ENCODE results near the gene ZMYND8.
"Not testable (repeated sequence)": the region's sequence is repeated elsewhere in the genome, so short reads cannot be mapped to it uniquely, and the experiment has no call there.

The ZMYND8 gene

GRCh38 chr20:47201074-47201730 lies 155.3 kb downstream of the ZMYND8 start:
- ATAC-seq = no peak

DNA sequence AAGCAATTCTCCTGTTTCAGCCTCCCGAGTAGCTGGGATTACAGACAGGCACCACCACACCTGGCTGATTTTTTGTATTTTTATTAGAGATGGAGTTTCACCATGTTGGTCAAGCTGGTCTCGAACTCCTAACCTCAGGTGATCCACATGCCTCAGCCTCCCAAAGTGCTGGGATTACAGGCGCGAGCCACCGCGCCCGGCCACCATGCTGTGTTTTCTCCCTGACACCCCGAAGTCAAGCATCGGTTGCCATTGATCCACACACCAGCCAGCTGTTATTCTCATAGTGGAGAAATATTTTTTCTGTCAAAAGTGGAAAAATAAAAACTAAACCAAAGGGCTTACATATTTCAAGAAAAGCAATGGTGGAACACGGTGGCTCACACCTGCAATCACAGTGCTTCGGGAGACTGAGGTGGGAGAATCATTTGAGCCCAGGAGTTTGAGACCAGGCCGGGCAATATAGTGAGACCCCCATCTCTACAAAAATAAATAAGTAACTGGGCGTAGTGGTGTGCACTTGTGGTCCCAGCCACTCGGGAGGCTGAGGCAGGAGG lies 157.4 kb downstream of the ZMYND8 start:
- no peak for ATAC-seq

DNA sequence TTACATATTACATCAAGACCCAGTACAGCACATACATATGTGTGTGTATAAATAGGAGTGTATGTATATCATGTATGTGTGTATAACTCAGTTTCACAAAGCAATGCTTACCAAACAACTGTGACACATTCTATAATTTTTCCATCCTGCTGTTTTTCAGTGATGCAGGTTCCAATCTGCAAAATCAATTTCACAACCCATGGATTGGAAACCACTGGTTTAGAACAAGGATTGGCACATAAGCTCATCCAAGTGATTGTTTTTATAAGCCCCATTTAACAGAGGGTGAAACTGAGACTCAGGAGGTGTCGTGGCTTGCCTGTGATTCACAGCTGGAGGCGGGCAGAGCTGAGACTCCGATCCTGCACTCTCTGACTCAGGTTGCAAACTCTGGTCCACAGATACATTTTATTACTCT lies 158.2 kb downstream of the ZMYND8 start:
- peak; percentile 81 to 92 for ATAC-seq

DNA sequence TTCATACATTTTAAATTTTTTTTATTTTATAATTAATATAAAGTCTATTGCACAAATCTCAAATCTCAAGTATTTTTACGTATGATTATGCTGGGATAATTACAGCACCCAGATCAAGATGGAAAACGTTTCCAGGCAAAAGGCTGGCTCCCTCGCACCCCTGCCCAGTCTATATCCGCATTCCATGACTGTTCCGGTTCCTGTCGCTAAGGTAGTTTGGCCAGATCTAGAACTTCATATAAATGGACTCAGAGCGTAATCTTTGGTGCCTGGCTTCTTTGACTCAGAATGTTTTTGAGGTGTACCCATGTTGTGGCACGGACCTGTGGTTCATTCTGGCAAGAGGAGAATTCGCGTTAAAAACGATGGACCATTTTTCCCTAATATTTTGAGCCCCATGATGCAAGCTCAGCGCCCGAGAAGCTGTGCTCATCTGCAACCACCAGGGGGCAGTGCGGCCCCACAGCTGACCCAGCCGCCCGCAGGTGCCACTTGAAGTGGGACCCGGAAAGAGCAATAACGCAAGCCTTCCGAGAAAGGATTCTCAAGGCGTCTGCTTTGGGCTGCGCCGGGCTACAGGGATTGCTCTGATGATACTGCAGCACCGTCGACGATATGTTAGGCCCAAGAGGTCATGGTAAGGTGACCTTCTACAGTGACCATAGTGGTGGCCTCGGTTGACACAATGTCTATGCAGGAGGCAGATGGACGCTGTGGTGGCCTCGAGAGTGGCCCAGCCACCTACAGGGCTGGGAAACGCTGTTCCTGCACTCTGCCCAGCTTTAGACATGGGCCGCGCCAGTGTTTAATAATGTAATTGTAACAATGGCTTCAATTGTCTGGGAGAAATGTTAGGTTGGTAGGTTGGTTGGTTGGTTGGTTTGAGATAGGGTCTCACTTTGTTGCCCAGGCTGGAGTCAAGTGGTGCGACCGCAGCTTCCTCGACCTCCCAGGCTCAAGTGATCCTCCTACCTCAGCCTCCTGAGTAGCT lies 160.1 kb downstream of the ZMYND8 start:
- ATAC-seq = peak; percentile 44 to 57

DNA sequence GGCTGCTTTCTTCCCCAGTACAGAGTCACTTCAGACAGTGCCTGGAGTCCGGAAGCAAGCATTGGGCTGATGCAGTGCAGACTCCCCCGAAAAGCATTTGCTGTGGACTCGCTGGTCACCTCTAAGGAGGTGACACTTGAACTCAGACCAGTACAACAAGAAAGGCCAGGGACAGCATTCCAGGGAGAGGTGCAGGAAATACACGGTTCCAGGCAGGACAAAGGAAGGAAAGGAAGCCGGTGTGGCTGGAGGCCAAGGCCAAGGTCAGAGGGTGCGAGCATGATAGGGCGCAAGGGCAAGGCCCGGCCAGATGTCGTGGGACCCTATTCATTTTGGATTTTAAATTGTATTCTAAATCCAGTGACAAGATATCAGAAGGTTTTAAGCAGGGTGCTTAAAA lies 160.9 kb downstream of the ZMYND8 start:
- ATAC-seq = no peak

- no peak for ATAC-seq
Observed at GRCh38 chr20:47191956-47192355, 164.5 kb downstream of the ZMYND8 start.

DNA sequence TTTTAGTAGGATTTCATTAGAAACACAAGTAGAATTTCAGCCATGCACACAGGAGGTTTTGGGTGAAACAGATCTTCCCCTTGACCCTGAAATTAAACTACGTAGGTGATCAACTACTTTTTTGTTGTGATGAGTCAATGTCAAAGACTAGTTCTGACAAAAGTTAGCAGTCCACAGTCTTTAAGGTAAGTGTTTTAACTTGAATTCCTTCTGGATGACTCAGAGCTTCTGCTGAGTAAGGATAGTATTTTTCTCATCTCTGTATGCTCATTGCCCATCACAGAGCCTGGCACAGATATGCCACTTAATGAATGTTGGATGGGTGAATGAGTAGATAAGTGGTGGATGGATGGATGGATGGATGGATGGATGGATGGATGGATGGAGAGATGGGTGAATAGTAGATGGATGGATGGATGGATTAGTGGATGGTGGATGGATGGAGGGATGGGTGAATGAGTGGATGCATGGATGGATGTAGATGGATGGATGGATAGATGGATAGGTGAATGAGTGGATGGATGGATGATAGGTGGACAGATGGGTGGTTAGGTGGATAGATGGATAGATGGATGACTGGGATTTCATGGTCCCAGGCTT lies 165.3 kb downstream of the ZMYND8 start:
- peak in 1 of 2 donors; percentile 82 for ATAC-seq

DNA sequence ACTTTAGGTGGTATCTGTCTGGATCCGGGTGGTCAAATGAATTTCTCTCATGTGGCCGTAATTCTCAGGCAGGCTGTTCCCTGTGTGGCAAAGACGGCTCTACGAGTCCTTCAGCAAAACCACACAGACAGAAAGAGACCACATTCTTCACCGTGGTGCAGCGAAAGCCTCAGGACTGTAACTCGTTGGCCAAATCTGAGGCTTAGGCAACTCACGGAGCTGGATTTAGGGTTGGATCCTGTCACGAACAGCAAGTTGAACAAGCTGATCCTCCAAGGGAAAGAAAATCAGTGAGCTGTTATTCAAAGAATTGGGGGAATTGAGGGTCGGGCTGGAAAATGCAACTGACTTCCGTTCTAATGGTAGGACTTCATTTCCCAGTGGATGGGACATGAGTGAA lies 167.4 kb downstream of the ZMYND8 start:
- ATAC-seq = no peak

DNA sequence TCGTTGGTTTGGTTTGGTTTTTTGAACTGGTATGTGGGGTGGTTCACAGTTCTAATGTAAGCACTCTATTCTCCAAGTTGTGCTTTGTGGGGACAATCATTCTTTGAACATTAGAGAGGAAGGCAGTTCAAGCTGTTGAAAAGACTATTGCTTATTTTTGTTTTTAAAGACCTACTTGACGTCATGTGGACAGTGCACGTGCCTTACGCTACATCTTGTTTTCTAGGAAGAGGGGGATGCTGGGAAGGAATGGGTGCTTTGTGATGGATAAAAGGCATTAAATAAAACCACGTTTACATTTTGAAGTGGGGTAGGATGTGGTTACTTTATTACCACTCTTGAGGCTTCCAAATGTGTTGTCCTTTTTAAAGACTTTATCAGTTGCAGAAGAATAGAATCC lies 168.0 kb downstream of the ZMYND8 start:
- no peak for ATAC-seq

DNA sequence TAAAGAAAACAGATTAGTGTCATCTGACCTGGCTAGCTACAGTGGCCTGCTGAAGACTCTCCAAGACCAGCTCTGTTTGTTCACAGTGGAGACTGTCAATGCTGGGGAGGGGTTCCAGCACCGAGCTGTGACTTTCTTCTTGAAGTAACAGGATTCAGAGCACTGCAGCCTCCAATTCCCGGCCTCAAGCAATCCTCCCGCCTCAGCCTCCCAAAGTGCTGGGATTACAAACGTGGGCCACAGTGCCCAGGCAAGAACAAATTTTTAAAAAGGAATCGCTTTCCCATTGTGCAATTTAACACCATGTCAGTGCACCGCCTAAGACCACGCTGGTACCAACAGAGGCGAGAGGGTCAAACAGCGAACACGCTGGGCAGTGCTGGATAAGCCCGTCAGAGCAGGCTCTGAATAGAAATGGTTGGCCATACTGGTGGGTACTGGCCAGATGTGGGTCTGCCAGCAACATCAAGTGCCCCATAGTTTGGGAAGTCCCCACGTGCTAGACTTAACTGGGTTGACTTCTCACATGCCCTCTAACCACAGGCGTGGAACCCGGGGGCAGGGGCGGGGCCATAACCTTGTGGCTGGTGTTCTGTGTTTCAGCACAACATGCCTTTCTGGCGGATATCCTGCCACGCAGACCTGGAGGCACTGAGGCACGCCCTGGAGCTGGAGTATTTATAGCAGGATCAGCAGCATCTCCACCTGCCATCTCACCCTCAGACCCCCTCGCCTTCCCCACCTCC lies 168.9 kb downstream of the ZMYND8 start:
- no peak for ATAC-seq

DNA sequence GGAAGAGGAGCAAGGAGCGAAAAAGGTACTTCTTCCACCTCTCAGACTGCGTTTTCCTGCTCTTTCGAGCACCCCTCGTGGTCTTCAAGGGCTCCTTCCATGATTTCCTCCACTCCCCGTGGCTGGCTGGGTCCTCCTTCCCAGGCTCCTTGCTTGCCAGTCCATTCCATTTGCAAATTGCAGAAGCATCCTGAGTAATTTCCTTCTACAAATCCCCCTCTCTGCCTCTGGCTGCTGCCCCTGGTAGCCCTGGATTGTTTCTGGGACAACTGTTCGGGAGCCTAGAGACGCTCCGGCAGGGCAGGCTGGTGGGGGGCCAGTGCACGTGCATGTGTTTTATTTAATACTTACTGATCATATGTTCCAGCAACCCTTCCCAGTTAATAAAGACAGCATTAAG lies 173.1 kb downstream of the ZMYND8 start:
- no peak for ATAC-seq

GRCh38 chr20:47181056-47181862 lies 175.2 kb downstream of the ZMYND8 start:
- ATAC-seq = peak; percentile 67 to 75

DNA sequence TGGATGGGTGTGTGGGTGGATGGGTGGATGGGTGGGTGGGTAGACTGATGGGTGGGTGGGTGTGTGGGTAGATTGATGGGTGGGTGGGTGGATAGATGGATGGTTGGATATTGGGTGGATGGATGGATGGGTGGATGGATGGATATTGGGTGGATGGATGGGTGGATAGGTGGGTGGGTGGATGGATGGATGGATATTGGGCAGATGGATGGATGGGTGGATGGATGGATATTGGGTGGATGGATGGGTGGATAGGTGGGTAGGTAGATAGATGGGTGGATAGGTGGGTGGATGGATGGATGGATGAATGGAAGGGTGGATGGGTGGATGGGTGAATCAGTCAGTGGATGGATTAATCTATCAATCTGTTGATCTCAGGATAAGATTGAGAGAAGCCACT lies 177.2 kb downstream of the ZMYND8 start:
- no peak for ATAC-seq

GRCh38 chr20:47178851-47179250 lies 177.6 kb downstream of the ZMYND8 start:
- no peak for ATAC-seq

DNA sequence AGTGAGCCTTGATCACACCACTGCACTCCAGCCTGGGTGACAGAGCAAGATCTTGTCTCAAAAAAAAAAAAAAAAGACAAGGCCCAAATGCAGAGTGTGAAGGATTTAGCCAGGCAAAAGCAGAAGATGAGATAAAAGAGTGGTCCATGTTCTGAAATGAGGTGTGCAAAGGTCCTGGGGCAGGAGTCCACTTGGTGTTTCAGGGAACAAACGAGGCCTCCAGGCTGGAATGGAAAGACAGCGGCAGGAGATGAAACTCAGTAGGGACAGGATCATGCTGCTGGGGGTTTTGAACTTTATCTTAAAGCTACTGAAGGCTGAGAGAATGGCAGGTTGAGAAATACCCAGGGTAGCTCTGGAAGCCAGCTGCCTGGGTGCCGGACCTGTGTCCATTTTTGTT lies 178.2 kb downstream of the ZMYND8 start:
- no peak for ATAC-seq

DNA sequence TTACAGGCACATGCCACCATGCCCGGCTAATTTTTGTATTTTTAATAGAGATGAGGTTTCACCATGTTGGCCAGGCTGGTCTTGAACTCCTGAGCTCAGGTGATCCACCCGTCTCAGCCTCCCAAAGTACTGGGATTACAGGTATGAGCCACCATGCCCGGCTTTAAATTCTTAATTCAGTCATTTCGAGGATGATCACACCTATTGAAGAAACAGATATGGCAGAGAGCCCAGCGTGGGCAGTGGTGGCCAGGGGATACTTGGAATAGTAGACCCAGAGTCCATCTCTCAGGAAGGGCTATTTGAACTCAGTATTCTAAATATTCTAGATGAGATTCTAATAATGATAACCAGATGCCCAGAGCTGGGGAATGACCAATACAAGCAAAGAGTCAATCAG lies 180.3 kb downstream of the ZMYND8 start:
- ATAC-seq = not testable (repeated sequence)

DNA sequence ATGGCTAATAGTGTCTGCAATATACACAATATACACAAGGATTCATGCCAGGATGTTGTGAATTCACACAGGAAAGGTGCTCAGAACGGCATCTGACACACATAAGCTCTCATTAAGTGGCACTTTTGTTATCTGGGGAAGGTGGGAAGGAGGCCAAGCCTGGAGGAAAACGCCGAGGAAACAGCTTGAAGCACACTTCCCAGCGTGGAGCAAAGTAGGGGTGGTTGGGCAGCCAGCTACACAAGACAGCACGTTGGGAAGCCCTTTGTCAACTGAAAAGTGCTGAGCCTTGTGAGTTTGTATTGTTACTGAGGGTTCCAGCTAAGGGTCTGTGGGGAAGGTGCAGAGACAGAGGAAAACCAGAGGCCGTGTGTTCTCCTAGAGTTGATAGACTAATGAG lies 181.0 kb downstream of the ZMYND8 start:
- ATAC-seq = no peak

GRCh38 chr20:47174456-47175243 lies 181.8 kb downstream of the ZMYND8 start:
- ATAC-seq = no peak

DNA sequence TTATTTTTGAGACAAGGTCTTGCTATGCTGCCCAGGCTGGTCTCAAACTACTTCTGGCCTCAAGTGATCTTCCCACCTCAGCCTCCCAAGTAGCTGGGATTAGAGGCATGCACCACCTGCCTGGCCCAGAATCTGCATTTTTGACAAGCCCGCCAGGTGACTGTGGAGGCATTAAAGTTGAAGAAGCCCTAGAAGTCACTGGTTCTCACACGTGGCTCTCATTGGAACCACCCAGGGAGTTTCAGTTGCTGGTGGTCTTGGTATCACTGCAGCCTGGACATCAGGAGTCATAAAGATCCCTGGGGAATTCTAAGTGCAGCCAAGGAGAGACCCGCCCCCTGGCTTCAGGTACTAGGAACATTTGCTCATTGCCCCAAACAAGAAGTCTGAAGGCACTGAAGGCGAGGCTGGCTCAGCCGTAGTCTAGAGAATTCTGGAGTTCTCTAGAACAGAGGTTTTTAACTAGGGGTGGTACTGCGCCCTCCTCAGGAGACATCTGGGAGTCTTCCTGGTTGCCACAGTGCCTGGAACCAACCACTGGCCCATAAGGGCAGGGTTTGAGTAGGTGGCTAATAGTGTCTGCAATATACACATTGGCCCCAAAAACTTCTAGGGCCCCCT lies 182.8 kb downstream of the ZMYND8 start:
- no peak for ATAC-seq

- ATAC-seq = no peak
Observed at GRCh38 chr20:47172579-47172978, 183.9 kb downstream of the ZMYND8 start.

All from activated CD4-positive, CD25-positive, alpha-beta regulatory T cell treated with anti-CD3 and anti-CD28 coated beads, Interleukin-2, amount 50 U/mL, for 24 hours (primary cell).